AG04449 (cell line): ENCODE measurements around the gene NEIL3.

Experiments
- CTCF ChIA-PET: fragments of 350-600 bp; formaldehyde crosslinking; extraction: SDS; loops from one replicate; lab custom pipeline; 2021; ENCODE audit warnings: antibody characterized with exemption; lab: Yijun Ruan, JAX
- POLR2A ChIA-PET: fragments of 400-600, 350-600 bp; formaldehyde crosslinking; extraction: SDS; loops from one replicate; lab custom pipeline; 2020; ENCODE audit warnings: antibody characterized with exemption, inconsistent platforms; lab: Yijun Ruan, JAX
- DNase-seq: peaks from one replicate; pipeline ENCODE4 v3.0.0-alpha.2; 2010; ENCODE audit warnings: low read depth, low spot score
- H3K4me3 ChIP-seq: 2 replicates; pipeline ENCODE4 v1.5.1; 2011; ENCODE audit warnings: low read depth, mild to moderate bottlenecking, control low read depth, low read length
- CTCF ChIP-seq: IDR thresholded peaks from one replicate; pipeline ENCODE4 v1.5.1; 2011; ENCODE audit warnings: mild to moderate bottlenecking, moderate library complexity, low read length, control low read depth, inconsistent platforms; ENCODE audit not compliant: insufficient read depth; ENCODE audit errors: missing control alignments

Gene NEIL3

GRCh38 chr4:177308847-177309521 is 690 bp upstream of the NEIL3 start:
- TF ChIP-seq CTCF = no peak
- peak overlapping the region; percentile 88 for H3K4me3 ChIP-seq
- ChIA-PET POLR2A (no interaction called here), CTCF (interaction anchor here (0.7 to 2.4 kb wide), 3 partner anchors 10 to 58 kb away, joined by 3 to 8 read pairs (median 4); no protein-coding TSS in a partner anchor)
- no peak for DNase-seq

- no peak for TF ChIP-seq CTCF
- no peak for DNase-seq
- POLR2A ChIA-PET = no interaction called here
- CTCF ChIA-PET = interaction anchor here (1.1 to 2.4 kb wide), 2 partner anchors 8 to 11 kb away, joined by 5 to 8 read pairs; no protein-coding TSS in a partner anchor
- H3K4me3 ChIP-seq = no peak overlapping the region
Measured at GRCh38 chr4:177311589-177311988, 1.9 kb downstream of the NEIL3 start.

GRCh38 chr4:177313263-177313662 is 3.6 kb downstream of the NEIL3 start:
- CTCF ChIA-PET = interaction anchor here (1.4 kb wide), 1 partner anchor 10 kb away, joined by 6 read pairs; no protein-coding TSS in a partner anchor

GRCh38 chr4:177315767-177316464 is 6.2 kb downstream of the NEIL3 start:
- no peak for TF ChIP-seq CTCF
- CTCF ChIA-PET = no interaction called here
- POLR2A ChIA-PET = no interaction called here
- H3K4me3 ChIP-seq = 0 out of 2 replicates have a peak overlapping the region, but pooled peaks have one; percentile 2
- no peak for DNase-seq

More at GRCh38 chr4:177313263-177313662, 3.6 kb downstream of the NEIL3 start:
- DNase-seq = no peak
- POLR2A ChIA-PET = no interaction called here
- no peak overlapping the region for H3K4me3 ChIP-seq
- no peak for TF ChIP-seq CTCF

- no peak for DNase-seq
- no peak overlapping the region for H3K4me3 ChIP-seq
- POLR2A ChIA-PET = no interaction called here
- CTCF ChIA-PET = no interaction called here
- TF ChIP-seq CTCF = no peak
Measured at GRCh38 chr4:177320721-177321120, 11.0 kb downstream of the NEIL3 start.

GRCh38 chr4:177321647-177322046 is 12.0 kb downstream of the NEIL3 start:
- DNase-seq = no peak
- ChIA-PET POLR2A (no interaction called here), CTCF (interaction anchor here (1.1 to 1.6 kb wide), 4 partner anchors 10 to 71 kb away, joined by 3 to 5 read pairs (median 4); no protein-coding TSS in a partner anchor)
- H3K4me3 ChIP-seq = no peak overlapping the region
- TF ChIP-seq CTCF = no peak
